Keratinocyte (primary cell): ENCODE data around the gene SP140L. TPM values are rescaled to one million over a fixed set of nuclear protein-coding genes. Genes with fewer than 3 reads are reported as not detected.
"Not testable (repeated sequence)": the region's sequence is repeated elsewhere in the genome, so short reads cannot be mapped to it uniquely, and the experiment has no call there.

ENCODE experiments used
- DNase-seq: peaks from one replicate; pipeline ENCODE4 v3.0.0-alpha.2; 2011; ENCODE audit warnings: low read depth, missing footprints, low spot score
- FAIRE-seq: peaks from 2 replicates; lab custom pipeline; 2011; peaks lifted over from hg19 to GRCh38; lab: Jason Lieb, UNC
- H2AFZ ChIP-seq: 2 replicates; pipeline ENCODE4 v1.6.0; 2012; ENCODE audit warnings: low read length, control low read depth, inconsistent platforms; ENCODE audit not compliant: control insufficient read depth
- H3K27ac ChIP-seq: 2 replicates; pipeline ENCODE4 v1.5.1; 2011; ENCODE audit warnings: low read length; ENCODE audit not compliant: control insufficient read depth, insufficient read depth
- H3K27me3 ChIP-seq: 3 replicates; pipeline ENCODE4 v1.6.0; 2011; ENCODE audit warnings: low read length; ENCODE audit not compliant: control insufficient read depth, insufficient read depth; ENCODE audit errors: extremely low read depth
- H3K36me3 ChIP-seq, 2 experiments: 2 replicates in 1 of 2; 3 replicates in 1 of 2; pipeline ENCODE4 v1.5.1; 2011; ENCODE audit warnings: low read length in 2 of 2, mild to moderate bottlenecking in 1 of 2; ENCODE audit not compliant: control insufficient read depth in 2 of 2, insufficient read depth in 2 of 2; ENCODE audit errors: extremely low read depth in 1 of 2
- H3K4me1 ChIP-seq: 3 replicates; pipeline ENCODE4 v1.5.1; 2011; ENCODE audit warnings: low read length; ENCODE audit not compliant: control insufficient read depth, insufficient read depth; ENCODE audit errors: extremely low read depth
- H3K4me2 ChIP-seq: 3 replicates; pipeline ENCODE4 v1.6.0; 2011; ENCODE audit warnings: low read depth, low read length; ENCODE audit not compliant: control insufficient read depth, insufficient read depth; ENCODE audit errors: extremely low read depth
- H3K4me3 ChIP-seq, 3 experiments: fragments of 200-600 bp in 1 of 3; sonication (generic) in 1 of 3; 2 replicates in 2 of 3; 3 replicates in 1 of 3; pipeline ENCODE4 v1.5.1; 2011 to 2016; ENCODE audit warnings: low read length in 3 of 3, mild to moderate bottlenecking in 3 of 3, control low read depth in 2 of 3, inconsistent platforms in 1 of 3, low read depth in 1 of 3, mixed read lengths in 1 of 3, mixed run types in 1 of 3, moderate library complexity in 1 of 3; ENCODE audit not compliant: control insufficient read depth in 2 of 3, insufficient read depth in 2 of 3; ENCODE audit errors: extremely low read depth in 1 of 3
- H3K79me2 ChIP-seq: 2 replicates; pipeline ENCODE4 v1.6.0; 2012; ENCODE audit warnings: low read length; ENCODE audit not compliant: control insufficient read depth, insufficient read depth
- H3K9ac ChIP-seq: 3 replicates; pipeline ENCODE4 v1.6.0; 2011; ENCODE audit warnings: low read length; ENCODE audit not compliant: control insufficient read depth, insufficient read depth; ENCODE audit errors: extremely low read depth
- H3K9me1 ChIP-seq: 3 replicates; pipeline ENCODE4 v1.6.0; 2011; ENCODE audit warnings: low read length; ENCODE audit not compliant: control insufficient read depth, insufficient read depth; ENCODE audit errors: extremely low read depth
- H3K9me3 ChIP-seq: 2 replicates; pipeline ENCODE4 v1.5.1; 2012; ENCODE audit warnings: low read depth, low read length; ENCODE audit not compliant: control insufficient read depth
- H4K20me1 ChIP-seq: 3 replicates; pipeline ENCODE4 v1.6.0; 2011; ENCODE audit warnings: low read length; ENCODE audit not compliant: control insufficient read depth, insufficient read depth; ENCODE audit errors: extremely low read depth
- EZH2 ChIP-seq: IDR thresholded peaks from one replicate; pipeline ENCODE4 v1.6.1; 2012; ENCODE audit warnings: inconsistent platforms, mild to moderate bottlenecking, low read length, moderate library complexity
- dilution Hi-C: fragments of 300-500 bp; cut with MboI; formaldehyde crosslinking; loops from one replicate; pipeline ENCODE4 v1.7.0; 2020; ENCODE audit warnings: low sequenced_read_pairs; ENCODE audit not compliant: extremely low pct_ligation_motif_present
- polyA plus RNA-seq, 5 experiments: library from polyadenylated mRNA; depleted of rRNA in 3 of 5; stranded (reverse) in 3 of 5; stranded (forward) in 1 of 5; unstranded in 1 of 5; fragments of >200 nt; gene quantifications; 1 replicate in 1 of 5; 2 replicates in 3 of 5; 3 replicates in 1 of 5; pipeline versions ENCODE4 v1.2.1 to v1.2.3, GENCODE V29; 2011 to 2012; ENCODE audit warnings: missing spikeins in 2 of 5, low read depth in 1 of 5, low replicate concordance in 1 of 5
- TF ChIP-seq, protein P1 (sequence below), 3 experiments: IDR thresholded peaks in 1 of 3; conservative IDR thresholded peaks in 1 of 3; optimal IDR thresholded peaks in 1 of 3; 2 replicates in 2 of 3; 3 replicates in 1 of 3; pipeline versions ENCODE3 to v1.5.1; 2011; ENCODE audit warnings: low read length in 3 of 3, mild to moderate bottlenecking in 3 of 3, moderate library complexity in 2 of 3, control low read depth in 1 of 3, inconsistent platforms in 1 of 3; ENCODE audit not compliant: insufficient read depth in 2 of 3; ENCODE audit errors: extremely low read depth in 1 of 3

SP140L gene
- polyA plus RNA-seq, 1 donor (not counting 4 experiments of a cell fraction or from before 2014, with no cell fraction given), result 10.8 TPM

DNA sequence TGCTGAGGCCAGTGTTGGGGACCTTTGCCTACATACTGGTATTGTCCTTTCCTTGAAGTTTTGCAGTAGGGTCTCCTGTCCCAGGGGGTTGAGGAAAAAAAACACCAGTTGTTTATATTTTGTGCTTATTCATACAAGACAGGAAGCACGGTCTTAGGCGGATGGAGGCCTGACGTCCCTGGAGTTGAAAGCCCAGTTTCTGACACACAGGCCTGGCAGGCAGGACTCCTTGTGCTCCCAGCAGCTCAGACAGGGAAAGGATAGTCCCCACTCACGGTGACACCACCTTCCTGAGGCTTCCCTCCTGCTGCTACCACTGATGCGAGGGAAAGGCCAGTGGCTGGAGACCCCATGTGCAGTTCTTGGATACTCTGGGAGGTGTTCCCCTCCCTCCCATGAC lies 73.5 kb downstream of the SP140L start:
- no peaks in the 10 kb centered on the region for H3K4me1 ChIP-seq
- H4K20me1 ChIP-seq, result no peaks in the 10 kb centered on the region
- FAIRE-seq, result no peak
- H3K36me3 ChIP-seq, result peaks cover 0 to 7% of the 10 kb centered on the region in 2 experiments
- H3K79me2 ChIP-seq, result no peaks in the 10 kb centered on the region
- H3K9me1 ChIP-seq, result no peaks in the 10 kb centered on the region
- dilution Hi-C loops, result no loop called here
- no peak overlapping the region for H3K4me3 ChIP-seq
- no peak overlapping the region for H3K4me2 ChIP-seq
- H3K9me3 ChIP-seq, result no peaks in the 10 kb centered on the region
- no peak overlapping the region for H3K27ac ChIP-seq
- TF ChIP-seq, protein P1, sequence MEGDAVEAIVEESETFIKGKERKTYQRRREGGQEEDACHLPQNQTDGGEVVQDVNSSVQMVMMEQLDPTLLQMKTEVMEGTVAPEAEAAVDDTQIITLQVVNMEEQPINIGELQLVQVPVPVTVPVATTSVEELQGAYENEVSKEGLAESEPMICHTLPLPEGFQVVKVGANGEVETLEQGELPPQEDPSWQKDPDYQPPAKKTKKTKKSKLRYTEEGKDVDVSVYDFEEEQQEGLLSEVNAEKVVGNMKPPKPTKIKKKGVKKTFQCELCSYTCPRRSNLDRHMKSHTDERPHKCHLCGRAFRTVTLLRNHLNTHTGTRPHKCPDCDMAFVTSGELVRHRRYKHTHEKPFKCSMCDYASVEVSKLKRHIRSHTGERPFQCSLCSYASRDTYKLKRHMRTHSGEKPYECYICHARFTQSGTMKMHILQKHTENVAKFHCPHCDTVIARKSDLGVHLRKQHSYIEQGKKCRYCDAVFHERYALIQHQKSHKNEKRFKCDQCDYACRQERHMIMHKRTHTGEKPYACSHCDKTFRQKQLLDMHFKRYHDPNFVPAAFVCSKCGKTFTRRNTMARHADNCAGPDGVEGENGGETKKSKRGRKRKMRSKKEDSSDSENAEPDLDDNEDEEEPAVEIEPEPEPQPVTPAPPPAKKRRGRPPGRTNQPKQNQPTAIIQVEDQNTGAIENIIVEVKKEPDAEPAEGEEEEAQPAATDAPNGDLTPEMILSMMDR (optimal IDR thresholded peaks at IDR 0.05 in 1 of 3, IDR thresholded peaks at IDR 0.05 in 1 of 3, conservative IDR thresholded peaks at IDR 0.05 in 1 of 3; ENCODE audit: extremely low read depth in 1 of 3, insufficient read depth in 2 of 3, low read length in 3 of 3), result no peak
- TF ChIP-seq EZH2, result no peak
- no peak for DNase-seq
- no peak overlapping the region for H3K9ac ChIP-seq
- H2AFZ ChIP-seq, result no peak overlapping the region
- H3K27me3 ChIP-seq, result no peaks in the 10 kb centered on the region

DNA sequence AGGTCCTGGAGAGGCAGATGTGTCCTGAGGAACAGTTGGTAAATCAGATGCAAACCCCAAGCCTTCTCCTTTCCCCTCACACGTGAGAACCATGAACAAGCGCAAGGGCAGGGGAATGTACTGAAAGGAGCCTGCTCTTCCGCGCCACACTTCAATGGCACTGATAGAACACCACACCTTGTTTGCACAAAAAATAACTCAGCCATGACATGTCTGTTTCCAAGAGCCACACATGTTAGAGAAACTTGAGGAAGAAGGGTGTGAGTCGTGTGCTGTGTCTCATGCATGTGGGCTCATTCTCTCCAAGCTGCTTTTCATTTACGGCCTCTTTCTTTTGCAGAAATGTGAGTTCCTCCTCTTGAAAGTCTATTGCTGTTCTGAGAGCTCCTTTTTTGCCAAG lies 74.0 kb downstream of the SP140L start:
- H4K20me1 ChIP-seq, H3K27me3 ChIP-seq, H3K9me3 ChIP-seq, H3K4me3 ChIP-seq, H3K4me2 ChIP-seq, H3K4me1 ChIP-seq, H3K9me1 ChIP-seq, H2AFZ ChIP-seq, H3K27ac ChIP-seq, H3K9ac ChIP-seq, FAIRE-seq, H3K79me2 ChIP-seq, H3K36me3 ChIP-seq, dilution Hi-C loops, DNase-seq: not testable (repeated sequence)

DNA sequence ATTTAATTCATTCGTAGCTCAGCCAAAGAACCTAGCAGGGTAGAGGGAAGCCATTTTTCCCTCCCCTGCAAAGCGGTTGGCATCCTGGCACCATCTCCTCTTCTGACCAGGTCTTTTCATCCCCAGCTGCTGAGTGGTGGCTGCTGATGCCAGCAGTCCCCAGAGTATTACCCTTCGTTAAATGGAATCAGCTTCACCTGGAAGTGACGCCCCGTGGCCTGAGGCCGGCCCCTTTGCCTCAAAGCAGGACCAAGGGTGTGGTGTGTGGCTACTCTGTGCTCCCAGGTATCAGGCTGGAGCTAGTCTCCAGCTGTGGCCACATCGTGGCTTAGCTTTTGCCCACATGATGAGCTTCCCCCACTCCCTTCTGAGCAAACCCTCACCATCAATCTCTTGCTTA lies 76.8 kb downstream of the SP140L start:
- H3K4me3 ChIP-seq, result no peak overlapping the region
- no peaks in the 10 kb centered on the region for H3K79me2 ChIP-seq
- FAIRE-seq (no peak), DNase-seq (no peak)
- H3K27ac ChIP-seq, result no peak overlapping the region
- H3K4me2 ChIP-seq, result no peak overlapping the region
- no peaks in the 10 kb centered on the region for H3K9me3 ChIP-seq
- no peaks in the 10 kb centered on the region for H3K27me3 ChIP-seq
- dilution Hi-C loops, result no loop called here
- H3K36me3 ChIP-seq, result peaks cover 0 to 6% of the 10 kb centered on the region in 2 experiments
- H4K20me1 ChIP-seq, result no peaks in the 10 kb centered on the region
- no peaks in the 10 kb centered on the region for H3K9me1 ChIP-seq
- H2AFZ ChIP-seq, result no peak overlapping the region
- peaks cover 4% of the 10 kb centered on the region for H3K4me1 ChIP-seq
- no peak for TF ChIP-seq EZH2
- H3K9ac ChIP-seq, result no peak overlapping the region
